ENCODE data around the gene FBXL7.

The FBXL7 gene

DNA sequence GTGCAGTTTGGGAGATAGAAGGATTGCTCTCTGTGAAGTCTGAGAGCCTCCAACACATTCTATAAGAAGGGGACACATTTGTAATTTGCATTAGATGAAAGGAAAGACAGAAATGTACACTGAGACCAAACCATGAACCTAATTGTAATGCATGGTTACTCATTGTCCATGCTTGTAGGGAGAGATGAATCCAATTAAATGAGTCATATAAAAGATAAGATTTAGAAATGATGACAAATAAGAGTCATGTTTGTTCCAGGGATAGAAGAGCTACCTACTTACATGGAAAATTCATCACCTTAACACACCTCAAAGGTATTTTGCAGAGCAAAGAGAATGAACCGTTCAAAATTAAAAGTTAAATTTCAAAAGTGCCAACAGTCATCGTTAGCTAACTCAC, 85.1 kb downstream of the FBXL7 start:
- DNase-seq = no peak

DNA sequence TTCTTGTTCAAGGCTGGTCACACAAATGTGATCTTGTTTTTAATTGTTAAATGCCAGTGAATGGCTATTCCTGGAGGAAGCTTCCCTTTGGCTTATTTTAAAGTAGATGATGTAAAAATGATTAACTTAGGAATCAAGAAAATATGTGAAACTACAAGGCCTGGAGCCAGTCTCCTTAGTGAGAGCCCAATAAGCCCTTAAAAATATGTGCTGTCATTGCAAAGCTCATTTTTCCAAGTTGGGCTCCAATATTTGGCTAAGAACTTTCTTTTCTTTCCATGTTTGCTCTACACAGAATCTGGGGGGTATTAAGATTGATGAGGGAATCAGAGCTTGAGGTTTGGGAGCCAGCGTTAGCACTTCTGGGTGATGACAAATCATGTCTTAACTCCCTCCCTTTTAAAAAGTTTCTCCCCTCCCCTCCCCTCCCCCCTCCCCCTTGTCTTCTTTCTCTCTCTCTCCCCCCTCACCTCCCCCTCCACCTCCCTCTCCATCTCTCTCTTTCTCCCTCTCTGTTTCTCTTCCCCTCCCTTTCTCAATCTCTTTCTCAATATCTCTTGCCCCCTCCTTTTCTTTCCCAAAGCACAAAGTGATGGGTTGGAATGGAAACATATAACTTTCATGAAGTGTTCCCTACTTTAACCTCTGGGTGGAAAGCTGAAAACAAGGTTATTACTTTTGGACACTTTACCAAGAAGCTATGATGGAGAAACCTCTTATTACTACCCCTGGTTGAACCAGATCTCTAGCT, 86.0 kb downstream of the FBXL7 start:
- no peak for DNase-seq

DNA sequence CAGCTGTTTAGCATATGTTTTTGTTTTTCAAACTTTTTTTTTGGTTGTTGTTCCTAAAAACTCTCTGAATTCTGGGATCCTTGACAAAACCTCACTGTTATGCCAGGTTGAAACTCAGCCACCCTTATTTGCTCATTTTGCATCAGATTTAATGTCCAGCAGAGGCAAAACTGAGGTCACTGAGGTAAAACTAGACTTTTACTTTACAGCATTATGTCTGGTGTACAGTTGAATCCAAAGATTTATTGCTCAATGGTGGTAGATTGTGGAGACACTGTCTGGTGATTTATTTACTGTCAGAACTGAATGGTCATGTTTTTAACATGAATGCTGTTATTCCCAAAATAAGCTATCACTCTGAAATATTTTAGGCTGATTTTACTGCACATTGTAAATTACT, 87.9 kb downstream of the FBXL7 start:
- no peak for DNase-seq

DNA sequence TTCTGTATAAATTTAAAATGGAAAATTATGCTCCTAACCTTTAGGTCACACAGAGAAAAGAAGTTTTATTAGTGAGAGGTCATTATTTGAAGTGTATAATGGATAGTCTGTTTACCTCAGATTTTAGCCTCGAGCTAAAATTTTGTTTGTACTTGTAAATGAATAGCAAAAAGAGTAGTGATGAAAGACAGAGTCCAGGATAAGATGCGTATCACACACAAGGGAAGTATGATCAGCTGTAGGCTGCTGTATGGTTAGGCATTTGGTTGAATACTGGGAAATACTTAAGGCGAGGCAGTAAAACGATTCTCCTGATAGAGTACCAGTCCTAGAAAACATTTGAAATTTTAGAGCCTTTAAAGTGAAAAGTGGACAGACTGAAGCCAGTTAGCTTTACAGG, 92.7 kb downstream of the FBXL7 start:
- no peak for DNase-seq

DNA sequence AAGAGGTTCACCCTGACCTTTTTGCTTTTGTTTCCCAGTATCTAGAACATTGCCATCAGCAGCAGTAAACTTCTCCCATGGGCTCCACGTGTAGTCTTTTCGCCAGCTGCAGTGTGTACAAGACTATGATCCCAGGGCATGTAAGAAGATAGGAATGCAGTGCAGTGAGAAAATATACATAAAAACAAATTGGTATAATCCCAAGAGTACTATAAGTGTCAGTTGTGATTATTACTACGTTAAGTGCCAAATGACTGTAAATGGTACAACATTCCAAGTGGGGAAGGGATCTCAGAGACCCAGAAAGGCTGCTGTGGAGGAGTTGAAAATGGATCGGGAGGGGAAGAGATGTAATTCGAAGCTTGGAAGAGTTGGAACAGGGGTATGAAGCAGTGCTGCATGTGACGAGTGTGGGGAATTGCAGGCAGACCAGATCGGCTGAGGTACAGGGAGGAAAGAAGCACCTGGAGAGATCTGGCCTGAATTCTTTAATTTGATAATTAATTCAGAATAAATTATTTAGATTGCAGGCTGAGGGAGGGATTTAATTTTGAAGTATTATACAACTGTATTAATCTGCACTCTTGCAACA, 95.1 kb downstream of the FBXL7 start:
- no peak for DNase-seq

DNA sequence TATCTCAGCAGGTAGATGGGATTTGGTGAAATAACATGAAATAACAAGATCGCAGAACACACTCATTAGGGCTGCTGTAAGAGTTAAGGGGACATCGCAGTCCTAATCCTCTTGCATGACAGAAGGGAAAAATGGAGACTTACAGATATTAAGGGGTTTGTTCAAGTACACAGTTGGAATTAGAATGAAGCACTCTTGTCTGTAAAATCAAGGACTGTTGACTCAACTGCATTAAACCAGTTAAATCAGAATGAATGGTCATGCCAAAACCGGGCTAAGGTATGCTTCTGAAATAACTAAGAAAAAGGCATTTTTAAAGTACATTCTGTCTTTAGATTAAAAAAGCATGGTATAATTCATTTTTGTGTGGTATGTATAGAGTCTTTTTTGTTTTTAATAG, 95.9 kb downstream of the FBXL7 start:
- DNase-seq = no peak

DNA sequence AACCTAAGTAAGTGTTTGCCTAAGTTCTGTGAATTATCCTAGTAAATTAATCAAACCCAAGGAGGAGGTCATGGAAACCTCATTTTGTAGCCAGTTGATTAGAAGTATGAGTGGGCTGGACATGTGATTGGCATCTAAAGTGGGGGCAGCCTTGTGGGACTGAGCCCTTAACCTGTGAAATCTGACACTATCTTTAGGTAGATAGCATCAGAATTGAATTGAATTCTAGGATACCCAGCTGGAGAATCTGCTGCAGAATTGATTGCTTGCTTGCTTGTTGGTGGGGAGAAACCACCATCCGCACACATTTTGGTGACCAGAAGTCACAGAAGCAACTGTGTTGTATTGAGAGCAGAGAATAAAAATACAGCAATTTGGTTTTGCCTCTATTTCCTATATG, 97.0 kb downstream of the FBXL7 start:
- no peak for DNase-seq

DNA sequence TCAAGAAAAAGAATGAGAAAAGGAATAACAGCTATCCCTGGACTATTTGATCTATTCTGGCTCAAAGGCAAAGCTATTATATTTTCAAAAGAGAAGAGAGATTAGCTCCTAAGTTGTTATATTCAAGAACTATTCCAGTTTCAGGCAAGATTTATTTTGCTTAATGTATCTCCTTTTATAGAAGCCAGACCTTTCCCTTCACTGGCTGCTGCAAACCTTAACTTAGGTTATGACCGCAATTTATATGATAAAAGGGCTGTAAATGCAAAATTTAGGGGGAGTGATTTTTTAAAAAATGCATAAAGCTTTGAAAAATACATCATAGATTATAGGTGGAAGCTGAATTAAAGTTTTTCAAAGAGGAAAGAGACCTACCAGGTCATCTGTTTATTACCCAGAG, 97.8 kb downstream of the FBXL7 start:
- DNase-seq = no peak

DNA sequence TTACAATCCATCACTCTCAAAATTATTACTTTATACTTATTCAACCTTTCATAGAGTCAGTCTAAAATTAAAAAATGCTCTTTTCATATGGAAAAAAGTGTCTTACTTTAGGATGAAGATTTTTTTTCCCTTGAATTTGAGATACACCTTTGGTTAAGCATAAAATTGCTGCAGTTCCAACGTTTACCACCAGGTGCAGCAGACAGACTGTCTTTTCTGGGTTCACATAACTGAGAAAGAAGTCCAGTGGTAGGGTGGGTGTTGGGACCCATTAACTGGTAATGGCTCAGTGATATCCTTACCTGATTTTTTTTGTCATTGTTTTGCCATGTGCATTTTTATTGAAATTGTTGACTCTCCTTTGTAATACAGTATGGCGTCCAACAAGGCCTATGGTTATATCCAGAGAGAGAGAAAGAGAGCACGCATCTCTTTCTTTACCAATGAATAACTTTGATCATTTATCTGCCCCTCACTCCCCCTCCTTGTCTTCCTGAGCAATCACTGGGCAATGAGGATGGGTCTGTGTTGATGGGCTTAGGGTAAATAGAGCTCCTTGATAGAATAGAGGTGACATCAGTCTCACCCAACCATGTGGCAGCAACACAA, 98.4 kb downstream of the FBXL7 start:
- no peak for DNase-seq

DNA sequence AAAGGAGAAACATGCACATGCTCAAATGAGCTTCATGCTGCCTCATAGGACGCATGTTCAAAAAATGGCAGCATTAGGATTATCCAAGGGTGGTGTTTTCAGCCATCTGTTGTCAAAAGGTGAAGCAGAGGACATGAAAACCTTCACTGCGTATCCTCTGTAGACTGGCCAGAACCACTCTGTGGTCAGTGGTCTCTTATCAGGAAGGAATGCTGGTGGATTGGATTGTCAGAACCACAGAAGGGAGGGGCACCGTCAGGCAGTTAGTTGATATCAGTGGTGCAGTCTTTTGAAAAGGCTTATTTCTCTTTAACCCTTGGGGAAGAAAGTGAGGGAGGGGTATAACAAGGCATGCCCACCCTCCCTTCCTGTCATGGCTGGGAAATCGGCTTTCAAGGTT, 100.1 kb downstream of the FBXL7 start:
- no peak for DNase-seq

DNA sequence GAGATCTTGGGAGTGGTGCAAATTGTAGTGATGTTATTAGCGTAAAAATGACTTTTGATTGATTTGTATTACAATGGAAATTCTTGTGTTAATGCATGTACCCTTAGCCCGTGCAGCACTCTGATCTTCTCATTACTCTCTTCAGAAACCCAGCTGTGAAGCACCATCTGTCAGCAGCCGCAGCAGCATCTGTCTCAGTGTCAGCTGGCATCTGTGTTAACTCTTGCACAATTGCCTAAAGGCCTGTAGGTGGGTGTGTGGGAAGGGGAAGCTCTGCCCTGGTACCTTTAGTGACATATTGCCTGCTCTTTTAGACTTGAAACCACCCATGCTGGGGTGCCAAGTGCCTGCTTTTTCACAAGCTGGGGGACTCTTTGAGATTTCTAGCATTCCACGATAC, 101.3 kb downstream of the FBXL7 start:
- no peak for DNase-seq

DNA sequence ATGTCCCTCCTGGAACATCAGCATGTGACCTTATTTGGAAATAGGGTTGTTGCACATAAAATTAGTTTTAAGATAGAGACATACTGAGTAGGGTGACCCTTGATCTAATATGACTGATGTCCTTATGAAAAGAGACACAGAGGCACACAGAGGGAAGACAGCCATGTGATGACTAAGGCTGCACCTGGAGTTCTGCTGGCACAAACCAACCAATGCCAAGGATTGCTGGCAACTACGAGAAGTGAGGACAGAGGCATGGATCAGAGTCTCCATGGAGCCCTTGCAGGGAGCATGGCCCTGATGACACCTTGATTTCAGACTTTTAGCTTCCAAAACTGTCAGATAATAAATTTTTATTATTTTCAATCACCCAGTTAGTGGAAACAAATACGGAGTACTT, 101.9 kb downstream of the FBXL7 start:
- DNase-seq = no peak

DNA sequence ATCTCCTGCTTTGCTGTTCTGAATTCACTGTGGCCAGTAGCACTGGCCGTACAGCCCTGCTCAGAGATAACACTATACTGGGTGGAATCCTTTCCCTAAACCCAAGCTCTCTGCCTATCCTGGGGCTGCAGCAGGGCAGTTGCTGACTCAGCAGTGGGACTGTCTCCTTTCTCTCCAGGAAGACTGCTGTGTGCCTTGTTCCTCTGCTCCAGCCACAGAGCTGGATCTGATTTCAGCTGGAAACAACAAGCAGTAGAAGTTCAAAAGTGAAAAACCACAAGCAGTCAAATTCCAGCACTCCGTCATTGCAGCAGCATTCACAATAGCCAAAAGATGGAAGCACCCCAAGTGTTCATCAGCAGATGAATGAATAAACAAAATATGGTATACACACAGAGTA, 105.0 kb downstream of the FBXL7 start:
- no peak for DNase-seq

DNA sequence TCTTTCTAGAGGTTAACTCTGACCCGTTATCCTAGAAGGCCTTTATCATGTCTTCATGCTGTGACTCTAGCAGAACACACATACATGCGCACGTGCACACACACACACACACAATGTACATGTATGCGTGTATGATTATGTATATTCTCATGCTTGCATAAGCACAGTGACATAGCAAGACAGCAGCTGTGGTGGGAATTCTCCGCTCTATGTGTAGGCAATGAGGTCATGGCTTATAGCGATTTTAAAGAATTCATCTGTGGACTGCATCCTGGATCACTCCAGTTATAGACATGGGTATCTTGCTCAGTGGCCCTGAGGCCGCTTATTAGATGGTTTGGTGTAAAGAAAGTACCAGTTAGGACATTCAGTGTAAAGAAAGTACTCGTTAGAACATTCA, 106.2 kb downstream of the FBXL7 start:
- DNase-seq = no peak

DNA sequence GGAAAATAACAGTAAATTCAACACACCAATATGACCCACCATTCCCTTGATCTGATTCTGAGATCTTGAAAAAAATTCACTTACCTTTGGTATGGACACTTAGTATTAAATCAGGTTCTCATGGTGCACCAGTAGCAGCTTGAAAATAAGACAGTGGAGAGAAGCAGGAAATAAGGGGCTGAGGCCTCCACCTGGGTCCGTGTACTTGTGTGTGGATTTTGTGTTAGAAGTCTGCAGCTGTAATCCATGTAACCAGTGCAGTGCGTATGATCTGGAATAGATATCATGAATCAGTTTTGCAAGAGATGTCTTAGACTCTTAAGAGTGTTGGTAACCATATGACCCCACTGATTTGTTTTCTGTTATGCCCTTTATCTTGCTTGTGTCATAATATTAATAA, 107.1 kb downstream of the FBXL7 start:
- DNase-seq = no peak

DNA sequence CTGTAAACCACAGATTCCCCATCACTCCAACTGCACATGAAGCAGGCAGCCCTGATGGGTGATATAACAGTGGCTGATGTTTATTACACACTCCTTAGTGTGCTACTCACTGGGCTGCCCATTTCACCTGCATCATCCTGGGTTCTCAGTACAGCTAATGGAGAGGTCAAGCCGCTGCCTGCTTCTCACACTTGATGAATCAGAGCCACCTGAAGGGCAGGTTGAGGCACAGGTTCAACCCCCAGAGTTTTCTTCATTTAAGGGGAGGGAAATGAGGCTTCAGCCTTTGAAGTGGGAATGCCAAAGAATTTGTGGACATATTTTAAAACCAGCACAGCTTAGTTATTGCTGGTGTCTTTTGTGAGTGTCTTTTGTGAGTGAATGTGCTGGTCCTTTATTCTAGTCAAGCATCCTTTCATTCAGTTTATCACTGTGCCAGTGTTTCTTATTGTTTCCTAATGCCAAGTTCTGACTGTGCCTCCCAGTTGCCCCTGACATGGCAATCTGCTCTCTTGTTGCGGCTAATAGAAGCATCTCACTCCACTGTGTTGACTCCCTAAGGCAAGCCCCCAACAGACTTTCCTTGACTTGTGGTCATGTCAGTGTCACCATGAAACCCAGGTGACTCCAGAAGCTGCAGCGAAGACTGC, 109.2 kb downstream of the FBXL7 start:
- no peak for DNase-seq

DNA sequence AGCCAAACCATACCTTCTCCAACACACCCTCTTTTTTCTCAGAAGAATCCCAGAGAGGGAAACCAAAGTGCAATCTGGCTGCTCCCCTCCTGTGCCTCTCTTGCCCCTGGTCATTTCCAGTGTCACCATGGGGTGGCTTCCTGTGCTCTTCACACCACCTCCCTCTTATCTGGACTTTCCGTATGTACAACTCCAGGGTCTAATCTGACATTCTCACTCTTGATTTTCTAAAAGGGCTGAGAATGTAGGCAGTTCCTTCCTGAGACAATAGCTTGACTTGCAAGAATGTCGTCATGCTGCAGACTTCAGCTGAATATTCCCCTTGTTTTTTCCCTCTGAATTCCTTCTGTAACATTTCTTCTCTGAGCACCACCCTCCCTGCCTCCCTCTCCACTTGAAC, 110.2 kb downstream of the FBXL7 start:
- DNase-seq = no peak

DNA sequence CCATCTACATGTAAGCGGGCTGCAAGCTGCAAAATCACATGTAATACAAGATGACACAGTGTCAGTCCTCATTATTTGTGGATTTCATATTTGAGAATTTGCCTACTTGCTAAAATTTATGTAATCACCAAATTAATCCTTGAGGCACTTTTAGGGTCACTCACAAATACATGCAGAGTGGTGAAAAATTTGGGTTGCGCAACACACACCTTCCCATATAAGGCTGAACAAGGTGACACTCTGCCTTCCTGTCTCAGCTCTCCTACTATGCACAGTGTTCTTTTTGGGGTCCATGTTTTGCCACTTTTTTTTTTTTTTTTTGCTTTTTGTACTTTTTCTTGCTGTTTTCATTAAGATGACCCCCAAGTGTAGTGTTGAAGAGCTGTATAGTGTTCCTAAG, 111.0 kb downstream of the FBXL7 start:
- DNase-seq = no peak

DNA sequence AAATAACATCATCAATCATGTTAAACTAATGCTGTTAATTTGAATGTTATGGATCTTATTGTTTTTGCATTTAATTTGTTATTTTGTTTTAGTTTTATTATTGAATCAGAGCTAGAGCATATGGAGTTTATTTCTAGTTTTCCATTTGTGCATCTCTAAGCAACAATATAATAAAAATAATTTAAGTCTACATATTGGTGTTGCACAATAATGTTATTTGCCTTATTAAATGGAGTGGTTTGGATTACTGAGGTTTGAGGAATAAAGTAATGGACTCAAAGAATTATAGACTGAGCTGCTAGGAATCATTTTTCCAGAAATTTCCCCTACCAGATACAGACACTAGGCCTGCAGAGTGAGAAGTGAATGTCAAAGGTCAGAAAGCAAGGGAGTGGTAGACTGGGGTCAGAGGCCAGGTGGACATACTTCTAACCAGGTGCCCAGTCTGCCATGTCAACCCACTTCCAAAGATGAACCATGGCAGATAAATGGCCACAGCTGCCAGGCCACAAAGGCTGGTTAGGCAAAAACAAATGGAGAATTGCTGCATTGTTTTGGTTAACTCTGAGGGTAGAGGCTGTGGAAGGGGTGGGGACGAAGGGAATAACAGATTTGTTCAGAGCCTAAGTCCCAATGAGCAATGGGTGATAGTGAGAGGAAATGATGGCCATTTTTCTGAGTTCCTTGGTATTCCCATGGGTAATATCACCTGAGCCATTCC, 113.1 kb downstream of the FBXL7 start:
- DNase-seq = no peak

DNA sequence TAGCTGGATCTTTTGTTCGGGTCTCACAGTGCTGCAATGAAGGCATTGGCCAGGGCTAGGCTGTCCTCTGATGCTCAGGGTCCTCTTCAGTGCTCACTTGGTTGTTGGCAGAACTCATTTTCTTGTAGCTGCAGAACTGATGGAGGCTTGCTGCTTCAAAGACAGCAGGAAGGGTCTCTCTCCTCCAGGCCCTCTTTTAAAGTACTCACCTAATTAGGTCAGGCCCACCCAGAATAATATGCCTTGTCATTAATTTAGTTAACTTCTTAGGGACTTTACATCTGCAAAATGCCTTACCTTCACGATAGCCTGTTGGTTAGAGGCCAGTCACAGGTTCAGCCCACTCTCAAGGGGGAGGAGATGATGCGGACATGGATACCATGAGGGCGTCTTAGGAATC, 114.7 kb downstream of the FBXL7 start:
- DNase-seq = no peak

DNA sequence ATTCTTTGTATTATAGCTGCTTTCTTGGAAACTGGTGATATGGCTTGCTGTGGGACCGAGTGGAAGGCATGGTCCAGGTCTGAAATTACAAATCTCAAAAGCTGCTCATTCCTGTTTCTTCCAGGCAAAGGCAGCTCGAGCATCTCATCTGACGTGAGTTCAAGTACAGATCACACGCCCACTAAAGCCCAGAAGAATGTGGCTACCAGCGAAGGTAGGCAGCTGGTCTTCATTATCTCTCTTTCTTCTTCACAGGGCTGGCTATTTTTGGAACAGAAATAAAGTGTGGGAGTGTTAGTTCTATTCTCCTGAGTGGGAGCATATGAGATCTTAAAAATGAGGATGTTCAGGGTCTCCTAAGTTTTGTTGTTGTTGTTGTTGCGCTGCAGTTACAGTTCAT, 115.9 kb downstream of the FBXL7 start:
- DNase-seq = no peak

DNA sequence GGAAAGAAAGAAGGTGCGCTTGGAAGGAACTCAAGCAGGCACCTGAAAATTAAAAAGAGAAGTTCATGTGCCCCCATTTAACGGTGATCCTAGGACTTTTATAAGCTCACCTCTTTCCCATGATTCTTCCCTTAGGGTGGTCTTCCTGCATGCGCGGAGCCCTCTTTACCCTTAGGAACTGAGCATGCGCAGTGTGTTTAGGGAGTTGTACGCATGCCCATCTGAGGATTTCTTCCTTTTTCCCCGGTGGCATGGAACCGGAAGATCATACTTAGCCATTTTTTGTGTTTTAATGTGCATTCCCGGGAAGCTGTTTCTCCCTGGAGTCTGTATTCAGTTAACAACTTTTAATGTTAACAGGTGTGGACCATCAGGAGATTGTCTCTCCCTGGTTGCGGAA, 119.0 kb downstream of the FBXL7 start:
- DNase-seq = no peak

DNA sequence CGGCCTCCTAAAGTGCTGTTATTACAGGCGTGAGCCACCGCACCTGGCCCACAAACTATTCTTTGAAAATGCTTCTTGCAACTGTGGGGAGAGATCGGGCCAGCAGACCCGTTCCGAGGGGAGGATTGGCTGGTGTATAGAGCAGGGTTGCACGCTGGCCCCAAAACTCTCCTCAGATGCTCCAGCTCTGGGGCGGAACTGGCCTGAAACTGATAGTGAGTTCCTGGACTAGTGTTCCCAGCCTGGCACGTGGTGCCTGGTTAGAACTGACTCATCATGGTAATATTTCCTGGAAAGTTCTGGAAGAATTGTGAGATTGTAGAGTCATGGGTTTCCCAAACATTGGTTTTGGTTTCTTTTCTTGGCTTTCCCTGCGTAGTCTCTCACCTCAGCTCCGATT, 120.5 kb downstream of the FBXL7 start:
- no peak for DNase-seq

DNA sequence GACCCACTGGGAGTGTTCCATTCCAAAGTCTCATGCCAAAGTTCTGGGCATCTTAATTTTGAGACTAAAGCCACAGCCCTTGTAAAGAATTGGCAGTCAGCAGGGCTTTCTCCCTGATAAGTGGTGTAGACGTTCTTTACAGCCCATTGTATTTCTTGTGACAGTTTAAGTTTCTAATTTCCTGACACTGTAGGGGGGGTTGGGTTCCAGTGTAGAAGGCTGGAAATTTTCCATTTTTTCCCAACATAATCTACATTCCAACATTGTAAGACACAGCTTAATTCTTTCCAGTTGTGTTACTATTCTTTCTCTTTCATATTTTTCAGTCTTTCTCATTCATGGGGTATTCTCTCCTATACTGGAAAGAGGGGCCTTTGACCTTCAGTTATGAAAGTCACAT, 121.1 kb downstream of the FBXL7 start:
- no peak for DNase-seq

All from CD4-positive, alpha-beta T cell treated with Interleukin-15 for 1 hour (primary cell).